H1 (cell line): Measurements from ENCODE around the gene NAPA. TPM values are rescaled to one million over a fixed set of nuclear protein-coding genes. Genes with fewer than 3 reads are reported as not detected.

ENCODE experiments used
- CTCF ChIA-PET: fragments of 300-600 bp; sonication (Branson Sonifier 250); formaldehyde crosslinking; loops from one replicate; lab custom pipeline; 2021; ENCODE audit not compliant: partially characterized antibody; lab: Charles Lee
- POLR2A ChIA-PET: fragments of 300-600 bp; sonication (Branson Sonifier 250); formaldehyde crosslinking; loops from one replicate; lab custom pipeline; 2021; ENCODE audit warnings: inconsistent platforms; ENCODE audit not compliant: partially characterized antibody; lab: Charles Lee
- DNase-seq, 2 experiments: peaks; one replicate each; pipeline versions ENCODE4 v3.0.0 to v3.0.0-alpha.2; 2010 to 2022; ENCODE audit warnings: low spot score in 2 of 2, low read depth in 1 of 2, mixed read lengths in 1 of 2
- FAIRE-seq: peaks from 2 replicates; lab custom pipeline; 2011; peaks lifted over from hg19 to GRCh38; lab: Jason Lieb, UNC
- H2AFZ ChIP-seq: 2 replicates; pipeline ENCODE4 v1.8.1; 2012; ENCODE audit warnings: low read length, inconsistent platforms
- H2AK5ac ChIP-seq: 2 replicates; pipeline ENCODE4 v1.6.1; 2013; ENCODE audit warnings: low read depth, low read length
- H2BK120ac ChIP-seq: replicated peaks from 2 replicates; pipeline ENCODE3; 2013; ENCODE audit warnings: low read depth, low read length, inconsistent platforms
- H2BK12ac ChIP-seq: 2 replicates; pipeline ENCODE4 v1.6.1; 2013; ENCODE audit warnings: low read depth, low read length
- H2BK15ac ChIP-seq: 2 replicates; pipeline ENCODE4 v1.6.1; 2013; ENCODE audit warnings: low read length
- H2BK20ac ChIP-seq: 2 replicates; pipeline ENCODE4 v1.6.1; 2013; ENCODE audit warnings: low read length
- H2BK5ac ChIP-seq: 2 replicates; pipeline ENCODE4 v1.6.1; 2013; ENCODE audit warnings: low read depth, low read length
- H3K14ac ChIP-seq: 2 replicates; pipeline ENCODE4 v1.6.1; 2013; ENCODE audit warnings: inconsistent platforms; ENCODE audit not compliant: insufficient read length
- H3K18ac ChIP-seq: 2 replicates; pipeline ENCODE4 v1.6.1; 2013; ENCODE audit warnings: low read length; ENCODE audit errors: extremely low read depth
- H3K23ac ChIP-seq: 2 replicates; pipeline ENCODE4 v1.6.1; 2013; ENCODE audit warnings: inconsistent platforms; ENCODE audit not compliant: insufficient read length
- H3K23me2 ChIP-seq: 2 replicates; pipeline ENCODE4 v1.6.1; 2013; ENCODE audit warnings: low read depth, low read length
- H3K27ac ChIP-seq: 2 replicates; pipeline ENCODE4 v1.6.1; 2011; ENCODE audit warnings: low read depth, low read length, inconsistent platforms
- H3K27me3 ChIP-seq, 4 experiments: replicated peaks in 1 of 4; 1 replicate in 1 of 4; 2 replicates in 3 of 4; pipeline versions ENCODE4 v1.6.1 to v1.8.1; 2011 to 2013; ENCODE audit warnings: low read length in 3 of 4, mild to moderate bottlenecking in 3 of 4, inconsistent platforms in 2 of 4, mixed read lengths in 2 of 4, moderate library complexity in 1 of 4; ENCODE audit not compliant: control insufficient read depth in 3 of 4, insufficient read depth in 3 of 4; ENCODE audit errors: extremely low read depth in 1 of 4
- H3K36me3 ChIP-seq, 4 experiments: 2 replicates each; pipeline versions ENCODE4 v1.6.1 to v1.8.1; 2011 to 2013; ENCODE audit warnings: mild to moderate bottlenecking in 4 of 4, low read length in 3 of 4, moderate library complexity in 2 of 4, control low read depth in 1 of 4, inconsistent platforms in 1 of 4; ENCODE audit not compliant: insufficient read depth in 4 of 4, control insufficient read depth in 2 of 4
- H3K4ac ChIP-seq: replicated peaks from 2 replicates; pipeline ENCODE3; 2013; ENCODE audit warnings: low read length, low read depth, mixed read lengths, inconsistent platforms; ENCODE audit not compliant: insufficient read length
- H3K4me1 ChIP-seq, 4 experiments: replicated peaks in 1 of 4; 1 replicate in 1 of 4; 2 replicates in 3 of 4; pipeline versions ENCODE4 v1.6.1 to v1.8.1; 2011 to 2013; ENCODE audit warnings: low read length in 3 of 4, inconsistent platforms in 2 of 4, mixed read lengths in 1 of 4; ENCODE audit not compliant: insufficient read depth in 4 of 4, control insufficient read depth in 3 of 4
- H3K4me2 ChIP-seq, 2 experiments: 2 replicates each; pipeline versions ENCODE4 v1.6.1 to v1.8.1; 2011 to 2013; ENCODE audit warnings: low read depth in 2 of 2, low read length in 2 of 2, control low read depth in 1 of 2, inconsistent platforms in 1 of 2, mild to moderate bottlenecking in 1 of 2; ENCODE audit not compliant: insufficient read depth in 1 of 2
- H3K4me3 ChIP-seq, 4 experiments: fragments of 200-600, 300-600 bp in 1 of 4; sonication (generic), shearing (Covaris generic), sonication (Bioruptor Twin) in 1 of 4; 2 replicates each; pipeline versions ENCODE4 v1.5.1 to v1.8.1; 2011 to 2016; ENCODE audit warnings: low read length in 4 of 4, low read depth in 3 of 4, control low read depth in 2 of 4, inconsistent platforms in 2 of 4, mild to moderate bottlenecking in 2 of 4, mixed read lengths in 1 of 4, moderate library complexity in 1 of 4; ENCODE audit not compliant: insufficient read depth in 2 of 4; ENCODE audit errors: extremely low read depth in 1 of 4
- H3K56ac ChIP-seq: replicated peaks from 2 replicates; pipeline ENCODE3; 2013; ENCODE audit warnings: low read depth, mild to moderate bottlenecking, mixed read lengths, low read length, inconsistent platforms; ENCODE audit not compliant: insufficient read length
- H3K79me1 ChIP-seq: 2 replicates; pipeline ENCODE4 v1.6.1; 2013; ENCODE audit warnings: low read depth, low read length, control low read depth
- H3K79me2 ChIP-seq, 2 experiments: 2 replicates each; pipeline versions ENCODE4 v1.6.1 to v1.8.1; 2012 to 2013; ENCODE audit warnings: low read length in 2 of 2, mild to moderate bottlenecking in 2 of 2, inconsistent platforms in 1 of 2; ENCODE audit not compliant: insufficient read depth in 2 of 2, control insufficient read depth in 1 of 2
- H3K9ac ChIP-seq, 4 experiments: replicated peaks in 1 of 4; 1 replicate in 1 of 4; 2 replicates in 3 of 4; pipeline versions ENCODE4 v1.6.1 to v1.8.1; 2011 to 2013; ENCODE audit warnings: low read depth in 3 of 4, low read length in 3 of 4, control low read depth in 2 of 4, mild to moderate bottlenecking in 2 of 4, moderate library complexity in 2 of 4, inconsistent platforms in 1 of 4; ENCODE audit errors: extremely low read depth in 1 of 4
- H3K9me3 ChIP-seq, 2 experiments: 2 replicates each; pipeline versions ENCODE4 v1.6.1 to v1.8.1; 2012 to 2013; ENCODE audit warnings: mild to moderate bottlenecking in 2 of 2, moderate library complexity in 2 of 2, control low read depth in 1 of 2, inconsistent platforms in 1 of 2, low read depth in 1 of 2, low read length in 1 of 2, mixed read lengths in 1 of 2; ENCODE audit not compliant: insufficient read depth in 2 of 2
- H4K20me1 ChIP-seq, 2 experiments: replicated peaks in 1 of 2; 2 replicates each; pipeline versions ENCODE3 to v1.8.1; 2011 to 2013; ENCODE audit warnings: inconsistent platforms in 2 of 2, low read length in 2 of 2, mild to moderate bottlenecking in 1 of 2; ENCODE audit not compliant: insufficient read depth in 2 of 2, control insufficient read depth in 1 of 2
- H4K5ac ChIP-seq: 2 replicates; pipeline ENCODE4 v1.6.1; 2013; ENCODE audit warnings: low read length, low read depth, mixed read lengths, inconsistent platforms; ENCODE audit not compliant: insufficient read length
- H4K8ac ChIP-seq: 2 replicates; pipeline ENCODE4 v1.8.0; 2013; ENCODE audit warnings: mild to moderate bottlenecking, moderate library complexity, low read length, inconsistent platforms; ENCODE audit not compliant: insufficient read depth; ENCODE audit errors: extremely low read depth
- H4K91ac ChIP-seq: replicated peaks from 2 replicates; pipeline ENCODE3; 2013; ENCODE audit warnings: low read length, mixed read lengths, inconsistent platforms; ENCODE audit not compliant: insufficient read length
- CHD2 ChIP-seq: IDR thresholded peaks from 2 replicates; pipeline ENCODE4 v1.6.1; 2012; ENCODE audit warnings: low read length, improper control_type of control experiment
- EZH2 ChIP-seq: fragments of 200-600 bp; sonication (generic); IDR thresholded peaks from 2 replicates; pipeline ENCODE4 v1.7.1; 2012; ENCODE audit warnings: low read depth, mild to moderate bottlenecking, moderate library complexity, low read length, inconsistent platforms; ENCODE audit not compliant: severe bottlenecking
- FOSL1 ChIP-seq: IDR thresholded peaks from 2 replicates; pipeline ENCODE4 v1.6.1; 2011; ENCODE audit warnings: mild to moderate bottlenecking, low read depth, low read length, moderate library complexity; ENCODE audit not compliant: insufficient read depth
- GABPA ChIP-seq: IDR thresholded peaks from 2 replicates; pipeline ENCODE4 v1.6.1; 2011; ENCODE audit warnings: mild to moderate bottlenecking, low read length, moderate library complexity, borderline replicate concordance; ENCODE audit not compliant: insufficient read depth
- GTF2F1 ChIP-seq: IDR thresholded peaks from 2 replicates; pipeline ENCODE4 v1.6.1; 2012; ENCODE audit warnings: low read depth, low read length, improper control_type of control experiment, borderline replicate concordance
- HDAC2 ChIP-seq, 2 experiments: fragments of 300-600 bp in 1 of 2; sonication (generic) in 1 of 2; IDR thresholded peaks; 2 replicates each; pipeline ENCODE4 v1.6.1; 2011 to 2012; ENCODE audit warnings: low read depth in 2 of 2, low read length in 2 of 2, mild to moderate bottlenecking in 2 of 2, moderate library complexity in 2 of 2, borderline replicate concordance in 1 of 2, inconsistent platforms in 1 of 2
- KDM4A ChIP-seq: IDR thresholded peaks from one replicate; pipeline ENCODE4 v1.7.1; 2012; ENCODE audit warnings: low read depth, mild to moderate bottlenecking, moderate library complexity, low read length, inconsistent platforms; ENCODE audit not compliant: severe bottlenecking
- WGBS, 2 experiments: shearing (Covaris generic) in 1 of 2; methylation state at CpG; one replicate each; pipeline versions ENCODE4 v1.1.6 to v1.1.7; 2013 to 2015; ENCODE audit warnings: low lambda C conversion rate in 2 of 2, mixed read lengths in 2 of 2, inconsistent platforms in 1 of 2, low coverage in 1 of 2, missing lambda C conversion rate in 1 of 2; ENCODE audit not compliant: insufficient replicate concordance in 2 of 2, insufficient coverage in 1 of 2, insufficient read length in 1 of 2; ENCODE audit errors: extremely low coverage in 1 of 2, missing lambda C conversion rate in 1 of 2; 5-methylcytosine and 5-hydroxymethylcytosine counted together
- polyA plus RNA-seq, 7 experiments: library from polyadenylated mRNA; depleted of rRNA in 3 of 7; stranded (reverse) in 5 of 7; unstranded in 2 of 7; fragments of >200 nt in 5 of 7; fragments of 200-250 nt in 2 of 7; gene quantifications; 1 replicate in 5 of 7; 2 replicates in 1 of 7; 4 replicates in 1 of 7; pipeline versions ENCODE4 v1.2.1 to v1.2.3, GENCODE V29; 2011 to 2013; ENCODE audit warnings: missing spikeins in 2 of 7, mixed read lengths in 2 of 7
- total RNA-seq: library from RNA; stranded (reverse); fragmentation: NEBNext Ultra II Directional; extraction: Animal tissue kit (Norgen Biotek cat#: 25700); gene quantifications from 2 replicates; pipeline ENCODE4 v1.2.1, GENCODE V29; 2021
- TF ChIP-seq, protein P1 (sequence below): IDR thresholded peaks from 2 replicates; pipeline ENCODE4 v1.6.1; 2012; ENCODE audit warnings: low read length, inconsistent platforms

The NAPA gene
- total and polyA plus RNA-seq, 2 of the 8 experiments (the other 6 are each of a cell fraction or from before 2014, with no cell fraction given), result 58.5 to 78.2 TPM

GRCh38 chr19:47499371-47499770 lies 15.5 kb downstream of the NAPA start:
- Histone ChIP-seq H2AFZ (no peak overlapping the region), H3K4me2 (no peak overlapping the region), H2BK15ac (no peak overlapping the region), H4K20me1 (peaks cover 2 to 3% of the 10 kb centered on the region in 2 experiments), H3K79me2 (no peaks in the 10 kb centered on the region; a peak in 1 of 4 replicates), H3K18ac (no peak overlapping the region), H3K23me2 (no peaks in the 10 kb centered on the region), H2BK12ac (no peak overlapping the region), H3K4me3 (no peak overlapping the region), H2BK120ac (no peak overlapping the region), H3K56ac (no peak overlapping the region), H3K4me1 (peaks cover 0 to 6% (median 3%) of the 10 kb centered on the region in 4 experiments; a peak in 4 of 7 replicates), H3K79me1 (no peaks in the 10 kb centered on the region; the same call in 1 of the 2 replicates), H3K36me3 (no peaks in the 10 kb centered on the region), H4K91ac (no peak overlapping the region), H3K14ac (no peak overlapping the region), H3K9ac (no peak overlapping the region), H4K8ac (no peak overlapping the region; the same call in 1 of the 2 replicates), H3K23ac (no peak overlapping the region), H3K27ac (peak overlapping the region; percentile 42; the same call in 1 of the 2 replicates), H2BK20ac (no peak overlapping the region), H3K27me3 (no peaks in the 10 kb centered on the region), H2BK5ac (peak overlapping the region; percentile 54), H4K5ac (no peak overlapping the region), H3K4ac (no peak overlapping the region), H3K9me3 (no peaks in the 10 kb centered on the region), H2AK5ac (no peak overlapping the region)
- DNase-seq (no peak), FAIRE-seq (no peak)
- POLR2A ChIA-PET, result interaction anchor here (1.0 to 7.6 kb wide), 4 partner anchors 9 to 22 kb away, joined by 3 to 55 read pairs (median 6); partner anchors contain the start of gene KPTN
- CTCF ChIA-PET, result interaction anchor here (0.5 to 3.8 kb wide), 8 partner anchors 12 to 1997 kb away, joined by 3 to 10 read pairs (median 3); no protein-coding TSS in a partner anchor
- no peak for TF ChIP-seq CHD2
- TF ChIP-seq GABPA, result no peak
- TF ChIP-seq EZH2, result no peak
- TF ChIP-seq GTF2F1, result no peak
- TF ChIP-seq, protein P1, sequence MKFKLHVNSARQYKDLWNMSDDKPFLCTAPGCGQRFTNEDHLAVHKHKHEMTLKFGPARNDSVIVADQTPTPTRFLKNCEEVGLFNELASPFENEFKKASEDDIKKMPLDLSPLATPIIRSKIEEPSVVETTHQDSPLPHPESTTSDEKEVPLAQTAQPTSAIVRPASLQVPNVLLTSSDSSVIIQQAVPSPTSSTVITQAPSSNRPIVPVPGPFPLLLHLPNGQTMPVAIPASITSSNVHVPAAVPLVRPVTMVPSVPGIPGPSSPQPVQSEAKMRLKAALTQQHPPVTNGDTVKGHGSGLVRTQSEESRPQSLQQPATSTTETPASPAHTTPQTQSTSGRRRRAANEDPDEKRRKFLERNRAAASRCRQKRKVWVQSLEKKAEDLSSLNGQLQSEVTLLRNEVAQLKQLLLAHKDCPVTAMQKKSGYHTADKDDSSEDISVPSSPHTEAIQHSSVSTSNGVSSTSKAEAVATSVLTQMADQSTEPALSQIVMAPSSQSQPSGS, result no peak
- TF ChIP-seq HDAC2 (IDR thresholded peaks at IDR 0.05; ENCODE audit: borderline replicate concordance in 1 of 2, low read depth in 2 of 2, low read length in 2 of 2), result no peak
- no peak for TF ChIP-seq KDM4A
- TF ChIP-seq FOSL1, result no peak
- 94% methylated on average over 7 of the region's 7 CpGs; no CpG with 5 or more reads in 1 of the 2 experiments for WGBS, 2 experiments
